GM12874 (cell line): ENCODE results near the gene PRRX1.

Source experiments
- TF ChIP-seq, protein P1 (sequence below): IDR thresholded peaks from 2 replicates; pipeline ENCODE4 v1.5.1; 2011; ENCODE audit warnings: low read depth, mild to moderate bottlenecking, control low read depth, low read length, moderate library complexity; ENCODE audit not compliant: insufficient read depth

Gene PRRX1

DNA sequence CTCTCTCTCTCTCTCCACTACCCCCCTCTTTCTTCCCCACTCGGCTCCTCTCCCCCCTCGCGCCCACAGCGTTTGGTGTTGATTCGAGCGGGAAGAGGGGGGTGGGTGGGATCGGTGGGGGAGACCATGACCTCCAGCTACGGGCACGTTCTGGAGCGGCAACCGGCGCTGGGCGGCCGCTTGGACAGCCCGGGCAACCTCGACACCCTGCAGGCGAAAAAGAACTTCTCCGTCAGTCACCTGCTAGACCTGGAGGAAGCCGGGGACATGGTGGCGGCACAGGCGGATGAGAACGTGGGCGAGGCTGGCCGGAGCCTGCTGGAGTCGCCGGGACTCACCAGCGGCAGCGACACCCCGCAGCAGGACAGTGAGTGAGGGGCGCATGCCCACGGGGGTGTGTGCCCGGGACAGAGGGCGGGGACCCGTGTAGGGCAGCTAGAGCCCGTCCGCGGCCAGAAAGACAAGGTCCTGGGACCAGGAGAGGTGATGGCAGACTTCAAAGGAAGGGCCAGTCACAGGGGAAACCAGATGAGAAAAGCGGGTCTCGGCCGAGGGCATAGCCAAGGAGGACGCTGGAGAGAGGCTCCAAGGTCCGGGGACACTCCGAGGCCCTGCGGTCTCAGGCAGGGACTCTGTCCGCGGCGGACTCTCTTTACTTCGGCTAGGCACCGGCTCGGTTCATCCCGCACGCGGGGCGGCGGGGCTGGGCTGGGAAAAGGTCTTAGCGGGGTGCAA, at the start of gene PRRX1:
Gene PRRX1 (plus strand): TSS at position 39 of the 735 bp plus-strand sequence. CDS start 88 bp downstream, at position 127.
- TF ChIP-seq, protein P1, sequence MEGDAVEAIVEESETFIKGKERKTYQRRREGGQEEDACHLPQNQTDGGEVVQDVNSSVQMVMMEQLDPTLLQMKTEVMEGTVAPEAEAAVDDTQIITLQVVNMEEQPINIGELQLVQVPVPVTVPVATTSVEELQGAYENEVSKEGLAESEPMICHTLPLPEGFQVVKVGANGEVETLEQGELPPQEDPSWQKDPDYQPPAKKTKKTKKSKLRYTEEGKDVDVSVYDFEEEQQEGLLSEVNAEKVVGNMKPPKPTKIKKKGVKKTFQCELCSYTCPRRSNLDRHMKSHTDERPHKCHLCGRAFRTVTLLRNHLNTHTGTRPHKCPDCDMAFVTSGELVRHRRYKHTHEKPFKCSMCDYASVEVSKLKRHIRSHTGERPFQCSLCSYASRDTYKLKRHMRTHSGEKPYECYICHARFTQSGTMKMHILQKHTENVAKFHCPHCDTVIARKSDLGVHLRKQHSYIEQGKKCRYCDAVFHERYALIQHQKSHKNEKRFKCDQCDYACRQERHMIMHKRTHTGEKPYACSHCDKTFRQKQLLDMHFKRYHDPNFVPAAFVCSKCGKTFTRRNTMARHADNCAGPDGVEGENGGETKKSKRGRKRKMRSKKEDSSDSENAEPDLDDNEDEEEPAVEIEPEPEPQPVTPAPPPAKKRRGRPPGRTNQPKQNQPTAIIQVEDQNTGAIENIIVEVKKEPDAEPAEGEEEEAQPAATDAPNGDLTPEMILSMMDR = no peak

GRCh38 chr1:170617591-170618330, 46.2 kb upstream of the PRRX1 start:
- TF ChIP-seq, protein P1 = no peak

DNA sequence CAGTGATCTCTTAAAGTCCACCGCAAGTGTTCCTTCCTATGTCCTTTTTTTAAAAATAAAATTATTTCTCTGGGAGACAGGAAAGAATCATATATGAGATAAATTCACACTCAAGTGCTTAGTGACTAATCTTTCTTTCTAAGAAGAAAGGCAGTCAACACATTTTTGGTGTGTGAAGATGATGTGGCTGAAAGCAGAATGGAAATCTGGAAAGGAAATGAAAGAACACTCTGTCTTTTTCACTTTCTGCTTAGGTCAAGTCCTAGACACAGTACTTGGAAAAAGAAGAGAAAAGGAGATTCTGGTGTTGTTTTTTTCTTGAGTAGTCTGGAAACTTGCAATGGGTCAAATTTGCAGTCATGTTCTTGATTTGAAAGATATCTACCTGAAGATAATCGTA, 45.5 kb upstream of the PRRX1 start:
- TF ChIP-seq, protein P1 = no peak

- TF ChIP-seq, protein P1 = no peak
Observed at GRCh38 chr1:170619241-170620028, 44.5 kb upstream of the PRRX1 start.

- TF ChIP-seq, protein P1 = no peak
Observed at GRCh38 chr1:170620164-170620563, 43.8 kb upstream of the PRRX1 start.

DNA sequence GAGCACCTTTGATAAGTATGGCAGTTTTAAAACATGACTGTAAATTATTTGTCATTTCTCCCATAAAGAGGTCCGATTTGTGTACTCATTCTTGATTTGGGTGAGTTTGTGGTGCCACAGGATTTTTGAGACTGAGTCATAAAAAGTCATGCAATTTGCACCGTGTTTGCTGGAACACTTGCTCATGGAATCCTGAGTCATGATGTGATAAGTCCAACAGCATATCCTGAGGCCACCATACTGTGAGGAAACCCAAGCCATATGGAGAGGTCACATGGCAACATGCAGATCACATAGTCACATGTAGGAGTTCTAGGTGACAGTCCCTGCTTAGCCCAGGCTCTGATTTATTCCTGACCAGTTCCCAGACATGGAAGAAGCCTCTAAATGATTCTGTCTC, 40.8 kb upstream of the PRRX1 start:
- TF ChIP-seq, protein P1 = no peak

DNA sequence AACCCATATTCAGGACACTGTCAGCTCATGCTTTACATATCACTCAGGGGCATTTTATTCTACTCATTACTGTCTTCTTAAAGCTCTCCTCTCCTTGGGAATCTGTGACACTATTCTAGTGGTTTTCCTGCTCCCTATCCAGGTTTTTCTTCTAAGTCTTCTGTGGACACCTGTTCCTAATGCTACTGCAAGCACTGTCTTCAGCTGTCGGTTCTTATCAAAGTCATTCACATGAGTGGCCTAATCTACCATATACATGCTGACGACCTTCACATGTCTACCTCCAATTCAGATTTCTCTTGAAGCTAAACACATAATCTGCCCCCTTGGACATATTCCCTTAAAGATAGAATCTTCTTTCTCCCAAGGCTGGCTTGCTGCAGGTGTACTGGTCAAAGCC, 39.8 kb upstream of the PRRX1 start:
- TF ChIP-seq, protein P1 = no peak
